Neural progenitor cell (in vitro differentiated cells): ENCODE measurements around the gene CCSER2. TPM values are rescaled to one million over a fixed set of nuclear protein-coding genes. Genes with fewer than 3 reads are reported as not detected.

Experiments
- DNase-seq: peaks from one replicate; pipeline ENCODE4 v3.0.0-alpha.2; 2016; ENCODE audit warnings: low spot score
- H2AFZ ChIP-seq: fragments of 200-600 bp; sonication (generic); replicated peaks from 2 replicates; pipeline ENCODE4 v1.6.1; 2016; ENCODE audit warnings: antibody characterized with exemption
- H3F3A ChIP-seq: fragments of 200-600 bp; sonication (generic); 2 replicates; pipeline ENCODE4 v1.6.1; 2016; ENCODE audit warnings: antibody characterized with exemption, low read depth
- H3K27ac ChIP-seq: fragments of 200-600 bp; sonication (generic); 2 replicates; pipeline ENCODE4 v1.5.1; 2016; ENCODE audit warnings: mild to moderate bottlenecking
- H3K27me3 ChIP-seq: fragments of 200-600 bp; sonication (generic); 2 replicates; pipeline ENCODE4 v1.6.1; 2016; ENCODE audit warnings: mild to moderate bottlenecking, moderate library complexity
- H3K36me3 ChIP-seq: fragments of 200-600 bp; sonication (generic); 2 replicates; pipeline ENCODE4 v1.5.1; 2016
- H3K4me1 ChIP-seq: fragments of 200-600 bp; sonication (generic); 2 replicates; pipeline ENCODE4 v1.6.1; 2016; ENCODE audit warnings: mixed run types
- H3K4me2 ChIP-seq: fragments of 200-600 bp; sonication (generic); 2 replicates; pipeline ENCODE4 v1.6.1; 2016
- H3K4me3 ChIP-seq: fragments of 200-600 bp; sonication (generic); 2 replicates; pipeline ENCODE4 v1.5.1; 2016
- H3K79me2 ChIP-seq: fragments of 200-600 bp; sonication (generic); 2 replicates; pipeline ENCODE4 v1.6.1; 2016; ENCODE audit warnings: low read depth
- H3K9ac ChIP-seq: fragments of 200-600 bp; sonication (generic); 2 replicates; pipeline ENCODE4 v1.6.1; 2016
- H3K9me3 ChIP-seq: fragments of 200-600 bp; sonication (generic); 2 replicates; pipeline ENCODE4 v1.5.1; 2016; ENCODE audit warnings: low read depth
- H4K20me1 ChIP-seq: fragments of 200-600 bp; sonication (generic); 2 replicates; pipeline ENCODE4 v1.6.1; 2016; ENCODE audit warnings: low read depth
- H3K27ac Mint-ChIP-seq: 3 replicates; pipeline ENCODE4 v1.8.0; 2021; ENCODE audit warnings: mixed read lengths
- H3K27me3 Mint-ChIP-seq: 2 replicates; pipeline ENCODE4 v1.8.0; 2022; ENCODE audit warnings: low read depth, mild to moderate bottlenecking, inconsistent platforms, moderate library complexity, mixed read lengths; ENCODE audit not compliant: insufficient read depth
- H3K36me3 Mint-ChIP-seq: 3 replicates; pipeline ENCODE4 v1.8.0; 2021; ENCODE audit warnings: mixed read lengths
- H3K4me1 Mint-ChIP-seq: 3 replicates; pipeline ENCODE4 v1.8.0; 2021; ENCODE audit warnings: mixed read lengths
- H3K4me3 Mint-ChIP-seq: 3 replicates; pipeline ENCODE4 v1.8.0; 2021; ENCODE audit warnings: mild to moderate bottlenecking, moderate library complexity, mixed read lengths
- H3K9me3 Mint-ChIP-seq: 3 replicates; pipeline ENCODE4 v1.8.0; 2020; ENCODE audit warnings: mixed read lengths
- CTCF ChIP-seq: fragments of 200-600 bp; sonication (generic); IDR thresholded peaks from 2 replicates; pipeline ENCODE4 v1.5.1; 2017; ENCODE audit warnings: antibody characterized with exemption, mild to moderate bottlenecking
- EZH2 ChIP-seq: fragments of 200-600 bp; sonication (generic); IDR thresholded peaks from 2 replicates; pipeline ENCODE4 v1.6.1; 2017; ENCODE audit warnings: antibody characterized with exemption, mild to moderate bottlenecking, moderate library complexity
- EZH2phosphoT487 ChIP-seq: fragments of 200-600 bp; sonication (generic); IDR thresholded peaks from 2 replicates; pipeline ENCODE4 v1.6.1; 2017; ENCODE audit warnings: antibody characterized with exemption
- total RNA-seq: library from RNA; depleted of rRNA; stranded (reverse); fragments of >200 nt; gene quantifications from 2 replicates; pipeline ENCODE4 v1.2.3, GENCODE V29; 2015; ENCODE audit warnings: low replicate concordance

Gene CCSER2
- total RNA-seq, 1 donor from 2014 or later, result 39.3 TPM

GRCh38 chr10:84415539-84416244 lies 87.3 kb downstream of the CCSER2 start:
- Mint-ChIP-seq H3K27me3 (peaks cover 5% of the 10 kb centered on the region), H3K4me3 (no peak overlapping the region), H3K4me1 (peaks cover 6% of the 10 kb centered on the region), H3K9me3 (peaks cover 39% of the 10 kb centered on the region), H3K36me3 (peaks cover 41% of the 10 kb centered on the region), H3K27ac (no peak overlapping the region)
- Histone ChIP-seq H3K79me2 (peaks cover 57% of the 10 kb centered on the region), H3K9me3 (peaks cover 8% of the 10 kb centered on the region), H3F3A (peaks cover 5% of the 10 kb centered on the region), H3K27me3 (no peaks in the 10 kb centered on the region), H3K4me2 (no peak overlapping the region), H3K36me3 (no peaks in the 10 kb centered on the region), H3K4me3 (no peak overlapping the region), H4K20me1 (no peaks in the 10 kb centered on the region), H3K9ac (no peak overlapping the region), H3K4me1 (peaks cover 24% of the 10 kb centered on the region), H3K27ac (no peak overlapping the region), H2AFZ (no peak overlapping the region)
- no peak for DNase-seq
- TF ChIP-seq EZH2 (no peak), EZH2phosphoT487 (no peak), CTCF (no peak)

GRCh38 chr10:84416245-84416555 lies 87.8 kb downstream of the CCSER2 start:
- no peak for DNase-seq
- peaks cover 5% of the 10 kb centered on the region for H3K27me3 Mint-ChIP-seq
- Histone ChIP-seq H3K4me3 (no peak overlapping the region), H3K9me3 (peaks cover 3% of the 10 kb centered on the region), H3K4me2 (no peak overlapping the region), H3K9ac (no peak overlapping the region), H2AFZ (no peak overlapping the region), H4K20me1 (no peaks in the 10 kb centered on the region), H3K27me3 (no peaks in the 10 kb centered on the region), H3K36me3 (no peaks in the 10 kb centered on the region), H3K27ac (no peak overlapping the region), H3K79me2 (peaks cover 52% of the 10 kb centered on the region), H3K4me1 (peaks cover 24% of the 10 kb centered on the region), H3F3A (peaks cover 5% of the 10 kb centered on the region)
- no peak overlapping the region for H3K27ac Mint-ChIP-seq
- peaks cover 42% of the 10 kb centered on the region for H3K36me3 Mint-ChIP-seq
- no peak overlapping the region for H3K4me3 Mint-ChIP-seq
- peaks cover 38% of the 10 kb centered on the region for H3K9me3 Mint-ChIP-seq
- no peak for TF ChIP-seq EZH2
- TF ChIP-seq EZH2phosphoT487, result no peak
- no peak for TF ChIP-seq CTCF
- peaks cover 6% of the 10 kb centered on the region for H3K4me1 Mint-ChIP-seq

GRCh38 chr10:84423719-84424118 lies 95.3 kb downstream of the CCSER2 start:
- H3K4me3 Mint-ChIP-seq, result no peak overlapping the region
- Histone ChIP-seq H3K9me3 (no peaks in the 10 kb centered on the region), H3K36me3 (no peaks in the 10 kb centered on the region), H3K4me1 (peaks cover 21% of the 10 kb centered on the region), H3K27ac (no peak overlapping the region), H3K4me3 (no peak overlapping the region), H3K9ac (no peak overlapping the region), H3K27me3 (no peaks in the 10 kb centered on the region), H2AFZ (no peak overlapping the region), H4K20me1 (no peaks in the 10 kb centered on the region), H3K4me2 (no peak overlapping the region), H3F3A (peaks cover 5% of the 10 kb centered on the region), H3K79me2 (no peaks in the 10 kb centered on the region)
- DNase-seq, result no peak
- TF ChIP-seq EZH2, result no peak
- TF ChIP-seq EZH2phosphoT487, result no peak
- no peak for TF ChIP-seq CTCF
- peaks cover 33% of the 10 kb centered on the region for H3K36me3 Mint-ChIP-seq
- H3K27me3 Mint-ChIP-seq, result no peaks in the 10 kb centered on the region
- H3K4me1 Mint-ChIP-seq, result peaks cover 8% of the 10 kb centered on the region
- H3K9me3 Mint-ChIP-seq, result peaks cover 5% of the 10 kb centered on the region
- no peak overlapping the region for H3K27ac Mint-ChIP-seq
